ENCODE data around the gene ACSL1. TPM values are rescaled to one million over a fixed set of nuclear protein-coding genes. Genes with fewer than 3 reads are reported as not detected.

Gene ACSL1
- total RNA-seq, 1 experiment from 2014 or later: 20.0 TPM

- ChIA-PET POLR2A (ENCODE audit: unreplicated experiment) (no interaction called here), CTCF (interaction anchor here (0.7 kb wide), 1 partner anchor 10 kb away, joined by 11 read pairs; no protein-coding TSS in a partner anchor)
- Histone ChIP-seq H3K9me2 (replicated peaks; ENCODE audit: low read length) (no peaks in the 10 kb centered on the region), H3K4me2 (ENCODE audit: low read length) (no peak overlapping the region), H3K27ac (ENCODE audit: low read length) (no peak overlapping the region), H3K4me1 (ENCODE audit: insufficient read depth, low read length) (no peaks in the 10 kb centered on the region), H3K36me3 (ENCODE audit: low read depth, low read length) (peaks cover 20% of the 10 kb centered on the region), H3K4me3 (ENCODE audit: low read length) (no peak overlapping the region), H3F3A (ENCODE audit: low read length, unreplicated experiment) (no peaks in the 10 kb centered on the region), H3K79me2 (ENCODE audit: low read length) (no peaks in the 10 kb centered on the region), H3K9me3 (ENCODE audit: low read length) (no peaks in the 10 kb centered on the region), H2AFZ (ENCODE audit: low read length) (no peak overlapping the region), H4K20me1 (ENCODE audit: low read length) (no peaks in the 10 kb centered on the region), H3K27me3 (ENCODE audit: low read length) (no peaks in the 10 kb centered on the region), H3K9ac (ENCODE audit: low read length) (no peak overlapping the region)
- intact Hi-C loops (cut with micrococcal nuclease): no loop called here
- no TSS peak for BruUV-seq (replicated peaks)
- no peak for ATAC-seq
- TF ChIP-seq EZH2 (IDR thresholded peaks at IDR 0.05; ENCODE audit: low read length, unreplicated experiment): no peak
- DNase-seq: no peak
These were observed 113.4 kb downstream of the ACSL1 start for GRCh38 chr4:184712322-184712721.

- POLR2A ChIA-PET (ENCODE audit: unreplicated experiment): no interaction called here
- no peaks in the 10 kb centered on the region for H3K9me2 ChIP-seq (replicated peaks; ENCODE audit: low read length)
- no peak for TF ChIP-seq EZH2phosphoT487 (IDR thresholded peaks at IDR 0.05; ENCODE audit: borderline replicate concordance, low read length)
- TF ChIP-seq EZH2 (IDR thresholded peaks at IDR 0.05; ENCODE audit: low read length, unreplicated experiment): no peak
- no peak for TF ChIP-seq CTCF (conservative IDR thresholded peaks at IDR 0.05; ENCODE audit: low read depth, low read length)
These were observed 119.3 kb downstream of the ACSL1 start for GRCh38 chr4:184706453-184706852.

GRCh38 chr4:184705692-184706091 lies 120.1 kb downstream of the ACSL1 start:
- H3K9ac ChIP-seq (ENCODE audit: low read length): no peak overlapping the region
- H3F3A ChIP-seq (ENCODE audit: low read length, unreplicated experiment): no peaks in the 10 kb centered on the region
- H2AFZ ChIP-seq (ENCODE audit: low read length): no peak overlapping the region
- H3K36me3 ChIP-seq (ENCODE audit: low read depth, low read length): peaks cover 25% of the 10 kb centered on the region
- no peak overlapping the region for H3K4me2 ChIP-seq (ENCODE audit: low read length)
- no peaks in the 10 kb centered on the region for H3K79me2 ChIP-seq (ENCODE audit: low read length)
- no peak for DNase-seq
- no peak overlapping the region for H3K27ac ChIP-seq (ENCODE audit: low read length)
- H3K9me3 ChIP-seq (ENCODE audit: low read length): no peaks in the 10 kb centered on the region
- intact Hi-C loops (cut with micrococcal nuclease): no loop called here
- no TSS peak for BruUV-seq (replicated peaks)
- H4K20me1 ChIP-seq (ENCODE audit: low read length): no peaks in the 10 kb centered on the region
- no peak for ATAC-seq
- H3K4me3 ChIP-seq (ENCODE audit: low read length): no peak overlapping the region
- H3K4me1 ChIP-seq (ENCODE audit: insufficient read depth, low read length): no peaks in the 10 kb centered on the region
- ChIA-PET CTCF (no interaction called here), POLR2A (ENCODE audit: unreplicated experiment) (no interaction called here)
- H3K9me2 ChIP-seq (replicated peaks; ENCODE audit: low read length): no peaks in the 10 kb centered on the region
- H3K27me3 ChIP-seq (ENCODE audit: low read length): no peaks in the 10 kb centered on the region
- TF ChIP-seq EZH2 (IDR thresholded peaks at IDR 0.05; ENCODE audit: low read length, unreplicated experiment): no peak
- no peak for TF ChIP-seq CTCF (conservative IDR thresholded peaks at IDR 0.05; ENCODE audit: low read depth, low read length)
- TF ChIP-seq EZH2phosphoT487 (IDR thresholded peaks at IDR 0.05; ENCODE audit: borderline replicate concordance, low read length): no peak

More at GRCh38 chr4:184706453-184706852, 119.3 kb downstream of the ACSL1 start:
- no peak for ATAC-seq
- H4K20me1 ChIP-seq (ENCODE audit: low read length): no peaks in the 10 kb centered on the region
- H3K9ac ChIP-seq (ENCODE audit: low read length): no peak overlapping the region
- intact Hi-C loops (cut with micrococcal nuclease): no loop called here
- no peak overlapping the region for H3K4me3 ChIP-seq (ENCODE audit: low read length)
- no TSS peak for BruUV-seq (replicated peaks)
- no peaks in the 10 kb centered on the region for H3F3A ChIP-seq (ENCODE audit: low read length, unreplicated experiment)
- CTCF ChIA-PET: no interaction called here
- peaks cover 25% of the 10 kb centered on the region for H3K36me3 ChIP-seq (ENCODE audit: low read depth, low read length)
- no peak overlapping the region for H3K27ac ChIP-seq (ENCODE audit: low read length)
- no peaks in the 10 kb centered on the region for H3K79me2 ChIP-seq (ENCODE audit: low read length)
- no peaks in the 10 kb centered on the region for H3K9me3 ChIP-seq (ENCODE audit: low read length)
- no peak overlapping the region for H2AFZ ChIP-seq (ENCODE audit: low read length)
- DNase-seq: no peak
- no peak overlapping the region for H3K4me2 ChIP-seq (ENCODE audit: low read length)
- H3K4me1 ChIP-seq (ENCODE audit: insufficient read depth, low read length): no peaks in the 10 kb centered on the region
- no peaks in the 10 kb centered on the region for H3K27me3 ChIP-seq (ENCODE audit: low read length)

Small RNA genes lying within 50 kb of the gene (microRNA-seq; reads per million reads assigned to microRNA genes)
- not detected for gene MIR3945 (ENCODE audit: unreplicated experiment)

Other genes with a start within 250 kb of the ACSL1 start
- gene CASP3, start 176.5 kb downstream of the ACSL1 start, total RNA-seq (2014; rRNA removed): 11.1 and 13.2 TPM in 2 replicates
- 9.3 and 9.4 TPM in 2 replicates for gene PRIMPOL, start 176.2 kb downstream of the ACSL1 start, total RNA-seq (2014; rRNA removed)
- gene CENPU, start 91.9 kb downstream of the ACSL1 start, total RNA-seq (2014; rRNA removed): 27.6 and 38.2 TPM in 2 replicates
- gene HELT, start 192.5 kb upstream of the ACSL1 start, total RNA-seq (2014; rRNA removed): not detected in 2 replicates